H9 (cell line): ENCODE results near the gene TMSB10. TPM values are rescaled to one million over a fixed set of nuclear protein-coding genes. Genes with fewer than 3 reads are reported as not detected.
A peak's percentile ranks its signal among the peaks of the same experiment; 100 is the strongest.

Experiments used
- DNase-seq: peaks from one replicate; pipeline ENCODE4 v3.0.0-alpha.2; 2017
- H2AFZ ChIP-seq: one replicate; pipeline ENCODE4 v1.6.1; 2013; ENCODE audit warnings: mild to moderate bottlenecking, low read length, control low read depth, moderate library complexity
- H2AK5ac ChIP-seq: 2 replicates; pipeline ENCODE4 v1.6.1; 2013; ENCODE audit warnings: low read length, control low read depth, mixed read lengths; ENCODE audit not compliant: insufficient read length
- H2BK120ac ChIP-seq: one replicate; pipeline ENCODE4 v1.6.1; 2013; ENCODE audit warnings: low read depth, mild to moderate bottlenecking, low read length, control low read depth, inconsistent platforms; ENCODE audit not compliant: poor library complexity, severe bottlenecking
- H2BK12ac ChIP-seq: 2 replicates; pipeline ENCODE4 v1.6.1; 2013; ENCODE audit warnings: low read length, control low read depth, mixed read lengths, low read depth; ENCODE audit not compliant: insufficient read length
- H2BK15ac ChIP-seq: 2 replicates; pipeline ENCODE4 v1.6.1; 2013; ENCODE audit warnings: low read depth, low read length, control low read depth
- H2BK20ac ChIP-seq: one replicate; pipeline ENCODE4 v1.6.1; 2013; ENCODE audit warnings: low read depth, mild to moderate bottlenecking, low read length, control low read depth, inconsistent platforms; ENCODE audit not compliant: poor library complexity, severe bottlenecking
- H2BK5ac ChIP-seq: 2 replicates; pipeline ENCODE4 v1.6.1; 2013; ENCODE audit warnings: low read length, control low read depth, mixed read lengths; ENCODE audit not compliant: insufficient read length
- H3K14ac ChIP-seq: 2 replicates; pipeline ENCODE4 v1.6.1; 2013; ENCODE audit warnings: low read length, control low read depth; ENCODE audit not compliant: insufficient read depth
- H3K18ac ChIP-seq: 2 replicates; pipeline ENCODE4 v1.6.1; 2013; ENCODE audit warnings: low read depth, mild to moderate bottlenecking, mixed read lengths, low read length, control low read depth; ENCODE audit not compliant: insufficient read length
- H3K23ac ChIP-seq: 2 replicates; pipeline ENCODE4 v1.6.1; 2013; ENCODE audit warnings: low read length, control low read depth, mixed read lengths, low read depth; ENCODE audit not compliant: insufficient read length
- H3K23me2 ChIP-seq: 2 replicates; pipeline ENCODE4 v1.6.1; 2013; ENCODE audit warnings: low read depth, mild to moderate bottlenecking, mixed read lengths, low read length, control low read depth; ENCODE audit not compliant: insufficient read length, poor library complexity, severe bottlenecking
- H3K27ac ChIP-seq: 2 replicates; pipeline ENCODE4 v1.5.1; 2013; ENCODE audit warnings: low read length, control low read depth, mixed read lengths, low read depth; ENCODE audit not compliant: insufficient read length
- H3K27me3 ChIP-seq: 2 replicates; pipeline ENCODE4 v1.6.1; 2013; ENCODE audit warnings: low read length, control low read depth, inconsistent platforms; ENCODE audit not compliant: insufficient read depth
- H3K4ac ChIP-seq: 2 replicates; pipeline ENCODE4 v1.6.1; 2013; ENCODE audit warnings: low read depth, mild to moderate bottlenecking, control low read depth, inconsistent platforms, low read length, moderate library complexity
- H3K4me1 ChIP-seq: 2 replicates; pipeline ENCODE4 v1.6.1; 2013; ENCODE audit warnings: low read length, control low read depth, inconsistent platforms; ENCODE audit not compliant: insufficient read depth
- H3K4me2 ChIP-seq: 2 replicates; pipeline ENCODE4 v1.6.1; 2013; ENCODE audit warnings: low read length, control low read depth, mixed read lengths; ENCODE audit not compliant: insufficient read length, insufficient read depth
- H3K56ac ChIP-seq: 2 replicates; pipeline ENCODE4 v1.6.1; 2013; ENCODE audit warnings: low read depth, mild to moderate bottlenecking, mixed read lengths, low read length, control low read depth; ENCODE audit not compliant: insufficient read length
- H3K79me1 ChIP-seq: 2 replicates; pipeline ENCODE4 v1.6.1; 2013; ENCODE audit warnings: low read depth, mild to moderate bottlenecking, moderate library complexity, low read length, control low read depth, inconsistent platforms; ENCODE audit not compliant: insufficient read depth, poor library complexity, severe bottlenecking
- H3K79me2 ChIP-seq: 2 replicates; pipeline ENCODE4 v1.6.1; 2013; ENCODE audit warnings: low read length, control low read depth, inconsistent platforms; ENCODE audit not compliant: insufficient read depth
- H3K9ac ChIP-seq: 2 replicates; pipeline ENCODE4 v1.6.1; 2013; ENCODE audit warnings: low read length, control low read depth, mixed read lengths; ENCODE audit not compliant: insufficient read length; ENCODE audit errors: extremely low read depth
- H3K9me3 ChIP-seq: one replicate; pipeline ENCODE4 v1.6.1; 2013; ENCODE audit warnings: low read depth, low read length, inconsistent platforms; ENCODE audit not compliant: control insufficient read depth
- H3T11ph ChIP-seq: one replicate; pipeline ENCODE4 v1.6.1; 2013; ENCODE audit warnings: mild to moderate bottlenecking, low read length, control low read depth, inconsistent platforms
- H4K20me1 ChIP-seq: one replicate; pipeline ENCODE4 v1.6.1; 2013; ENCODE audit not compliant: control insufficient read depth, insufficient read length, insufficient read depth
- H4K5ac ChIP-seq: 2 replicates; pipeline ENCODE4 v1.6.1; 2013; ENCODE audit warnings: low read depth, mild to moderate bottlenecking, mixed read lengths, low read length, control low read depth; ENCODE audit not compliant: insufficient read length
- H4K8ac ChIP-seq: replicated peaks from 2 replicates; pipeline ENCODE4 v1.6.1; 2013; ENCODE audit warnings: low read length, control low read depth, mixed read lengths, low read depth; ENCODE audit not compliant: insufficient read length
- H4K91ac ChIP-seq: 2 replicates; pipeline ENCODE4 v1.6.1; 2013; ENCODE audit warnings: low read depth, mild to moderate bottlenecking, moderate library complexity, mixed read lengths, low read length, control low read depth; ENCODE audit not compliant: insufficient read length
- H3K27ac Mint-ChIP-seq, 3 experiments: 2 replicates in 2 of 3; 3 replicates in 1 of 3; pipeline ENCODE4 v1.8.0; 2020 to 2021; ENCODE audit warnings: mixed read lengths in 3 of 3, mild to moderate bottlenecking in 1 of 3, moderate library complexity in 1 of 3
- H3K27me3 Mint-ChIP-seq: 2 replicates; pipeline ENCODE4 v1.8.0; 2021; ENCODE audit warnings: low read depth, mild to moderate bottlenecking, moderate library complexity, mixed read lengths
- H3K36me3 Mint-ChIP-seq, 3 experiments: 2 replicates in 2 of 3; 3 replicates in 1 of 3; pipeline ENCODE4 v1.8.0; 2020 to 2021; ENCODE audit warnings: low read depth in 3 of 3, mixed read lengths in 3 of 3; ENCODE audit not compliant: insufficient read depth in 1 of 3
- H3K4me1 Mint-ChIP-seq, 2 experiments: 2 replicates each; pipeline ENCODE4 v1.8.0; 2020; ENCODE audit warnings: mixed read lengths in 2 of 2
- H3K4me3 Mint-ChIP-seq, 2 experiments: 2 replicates in 1 of 2; 3 replicates in 1 of 2; pipeline ENCODE4 v1.8.0; 2020 to 2021; ENCODE audit warnings: mild to moderate bottlenecking in 2 of 2, mixed read lengths in 2 of 2, moderate library complexity in 1 of 2
- H3K9me3 Mint-ChIP-seq, 2 experiments: 2 replicates in 1 of 2; 3 replicates in 1 of 2; pipeline ENCODE4 v1.8.0; 2020; ENCODE audit warnings: mild to moderate bottlenecking in 2 of 2, mixed read lengths in 2 of 2, moderate library complexity in 1 of 2
- CTCF ChIP-seq: fragments of 200-600 bp; sonication (generic); conservative IDR thresholded peaks from 3 replicates; pipeline ENCODE4 v1.8.0; 2021; ENCODE audit warnings: antibody characterized with exemption, mild to moderate bottlenecking
- WGBS: extraction: QIAGEN DNeasy Blood & Tissue Kit; methylation state at CpG from one replicate; pipeline ENCODE4 v1.1.7; 2013; ENCODE audit warnings: missing lambda C conversion rate, low lambda C conversion rate, mixed read lengths; ENCODE audit not compliant: insufficient read length; ENCODE audit errors: extremely low coverage; 5-methylcytosine and 5-hydroxymethylcytosine counted together
- total RNA-seq: library from RNA; stranded (reverse); gene quantifications from 2 replicates; pipeline ENCODE4 v1.2.1, GENCODE V29; 2021

Gene TMSB10
- total RNA-seq, 1 experiment from 2014 or later, result 755 TPM

- DNase-seq, result no peak
- H3K14ac ChIP-seq, result no peak overlapping the region
- no peaks in the 10 kb centered on the region for H3K79me1 ChIP-seq
- no peaks in the 10 kb centered on the region for H3K79me2 ChIP-seq
- H3K9ac ChIP-seq, result no peak overlapping the region
- H3T11ph ChIP-seq, result no peak overlapping the region
- no peaks in the 10 kb centered on the region for H3K9me3 ChIP-seq
- no peak overlapping the region for H2BK15ac ChIP-seq
- H2BK12ac ChIP-seq, result no peak overlapping the region
- peak; percentile 11; the same call in 1 of the 3 replicates for TF ChIP-seq CTCF
- H3K36me3 Mint-ChIP-seq, result no peaks in the 10 kb centered on the region
- H4K91ac ChIP-seq, result no peak overlapping the region
- no peak overlapping the region for H2BK120ac ChIP-seq
- H3K27me3 Mint-ChIP-seq, result peaks cover 93% of the 10 kb centered on the region
- H3K27me3 ChIP-seq, result peaks cover 32% of the 10 kb centered on the region
- no peak overlapping the region for H3K18ac ChIP-seq
- no peak overlapping the region for H2BK5ac ChIP-seq
- H2AK5ac ChIP-seq, result no peak overlapping the region
- no peak overlapping the region for H3K56ac ChIP-seq
- H4K5ac ChIP-seq, result no peak overlapping the region
- H4K8ac ChIP-seq, result no peak overlapping the region
- no peak overlapping the region for H3K27ac Mint-ChIP-seq
- H3K23ac ChIP-seq, result no peak overlapping the region
- H3K4me2 ChIP-seq, result no peak overlapping the region
- H2BK20ac ChIP-seq, result no peak overlapping the region
- H3K27ac ChIP-seq, result no peak overlapping the region
- no peaks in the 10 kb centered on the region for H3K4me1 ChIP-seq
- H3K23me2 ChIP-seq, result peaks cover 20% of the 10 kb centered on the region
- H3K9me3 Mint-ChIP-seq, result no peaks in the 10 kb centered on the region; a peak in 1 of 5 replicates
- H3K4me3 Mint-ChIP-seq, result peak overlapping the region; percentile 55 to 85; a peak in 4 of 5 replicates
- H3K4ac ChIP-seq, result no peak overlapping the region
- no peaks in the 10 kb centered on the region for H4K20me1 ChIP-seq
- no CpG with 5 or more reads among the region's 3 CpGs for WGBS
- peaks cover 14 to 25% of the 10 kb centered on the region in 2 experiments for H3K4me1 Mint-ChIP-seq
- H2AFZ ChIP-seq, result no peak overlapping the region
Measured at GRCh38 chr2:84882414-84882738, 23.1 kb upstream of the TMSB10 start.
